WTC11 (cell line): ENCODE measurements around the gene SERPINA6. TPM values are rescaled to one million over a fixed set of nuclear protein-coding genes. Genes with fewer than 3 reads are reported as not detected.

Source experiments
- ATAC-seq: fragments of 200-7000 bp; cut with Tn5 transposase; 2 replicates; pipeline ENCODE4 v1.10.0; 2021; ENCODE audit warnings: mild to moderate bottlenecking, moderate library complexity
- CTCF ChIA-PET: fragments of 300-600 bp; sonication (Branson Sonifier 250); formaldehyde crosslinking; loops from one replicate; lab custom pipeline; 2021; ENCODE audit warnings: antibody characterized with exemption; lab: Charles Lee
- POLR2A ChIA-PET: fragments of 350-600 bp; sonication (Branson Sonifier 250); formaldehyde crosslinking; loops from one replicate; lab custom pipeline; 2021; ENCODE audit warnings: antibody characterized with exemption; lab: Charles Lee
- DNase-seq: peaks from one replicate; pipeline ENCODE4 v3.0.0; 2021; ENCODE audit warnings: low spot score
- H3K27ac Mint-ChIP-seq: 2 replicates; pipeline ENCODE4 v1.8.0; 2021; ENCODE audit warnings: mixed read lengths
- H3K27me3 Mint-ChIP-seq: 2 replicates; pipeline ENCODE4 v1.8.0; 2021; ENCODE audit warnings: low read depth, mild to moderate bottlenecking, moderate library complexity, mixed read lengths
- H3K36me3 Mint-ChIP-seq: 2 replicates; pipeline ENCODE4 v1.8.0; 2021; ENCODE audit warnings: mixed read lengths
- H3K4me1 Mint-ChIP-seq: 2 replicates; pipeline ENCODE4 v1.8.0; 2022; ENCODE audit warnings: mixed read lengths
- H3K4me3 Mint-ChIP-seq: 2 replicates; pipeline ENCODE4 v1.8.0; 2021; ENCODE audit warnings: mild to moderate bottlenecking, moderate library complexity, mixed read lengths
- H3K9me3 Mint-ChIP-seq: 2 replicates; pipeline ENCODE4 v1.8.0; 2021; ENCODE audit warnings: mixed read lengths
- CREB1 ChIP-seq: sonication (generic); formaldehyde crosslinking; IDR thresholded peaks from 2 replicates; pipeline ENCODE4 v1.8.0; 2023; ENCODE audit warnings: mild to moderate bottlenecking, missing genetic modification reagents
- HMGA2 ChIP-seq: fragments of 250-450 bp; sonication (Bioruptor Pico); IDR thresholded peaks from 2 replicates; pipeline ENCODE4 v1.4.0; 2021; ENCODE audit warnings: mild to moderate bottlenecking, moderate library complexity
- MYBL2 ChIP-seq: sonication (generic); formaldehyde crosslinking; IDR thresholded peaks from 2 replicates; pipeline ENCODE4 v1.8.1; 2023; ENCODE audit warnings: mild to moderate bottlenecking, moderate library complexity, missing genetic modification reagents
- total RNA-seq: library from RNA; stranded (reverse); gene quantifications from 3 replicates; pipeline ENCODE4 v1.2.3, GENCODE V29; 2021
- TF ChIP-seq, protein P1 (sequence below): sonication (generic); formaldehyde crosslinking; conservative IDR thresholded peaks from 2 replicates; pipeline ENCODE4 v1.8.1; 2023; ENCODE audit warnings: mild to moderate bottlenecking, low read depth, missing genetic modification reagents, moderate library complexity
- TF ChIP-seq, protein P2 (sequence below): sonication (generic); formaldehyde crosslinking; IDR thresholded peaks from 2 replicates; pipeline ENCODE4 v1.8.1; 2023; ENCODE audit warnings: mild to moderate bottlenecking, missing genetic modification reagents, moderate library complexity
- TF ChIP-seq, protein P3 (sequence below): sonication (generic); formaldehyde crosslinking; IDR thresholded peaks from 2 replicates; pipeline ENCODE4 v1.8.0; 2023; ENCODE audit warnings: mild to moderate bottlenecking, missing genetic modification reagents
- TF ChIP-seq, protein P4 (sequence below): sonication (generic); formaldehyde crosslinking; IDR thresholded peaks from 2 replicates; pipeline ENCODE4 v1.8.1; 2023; ENCODE audit warnings: mild to moderate bottlenecking, missing genetic modification reagents
- TF ChIP-seq, protein P5 (sequence below): fragments of 250-450 bp; sonication (Bioruptor Pico); IDR thresholded peaks from 2 replicates; pipeline ENCODE4 v1.9.0; 2021; ENCODE audit warnings: mild to moderate bottlenecking
- TF ChIP-seq, protein P6 (sequence below): fragments of 250-450 bp; sonication (Bioruptor Pico); IDR thresholded peaks from 2 replicates; pipeline ENCODE4 v1.9.0; 2021; ENCODE audit warnings: moderate library complexity, mild to moderate bottlenecking, inconsistent platforms, borderline replicate concordance

The SERPINA6 gene
- total RNA-seq, 1 experiment from 2014 or later: 0.15 TPM

DNA sequence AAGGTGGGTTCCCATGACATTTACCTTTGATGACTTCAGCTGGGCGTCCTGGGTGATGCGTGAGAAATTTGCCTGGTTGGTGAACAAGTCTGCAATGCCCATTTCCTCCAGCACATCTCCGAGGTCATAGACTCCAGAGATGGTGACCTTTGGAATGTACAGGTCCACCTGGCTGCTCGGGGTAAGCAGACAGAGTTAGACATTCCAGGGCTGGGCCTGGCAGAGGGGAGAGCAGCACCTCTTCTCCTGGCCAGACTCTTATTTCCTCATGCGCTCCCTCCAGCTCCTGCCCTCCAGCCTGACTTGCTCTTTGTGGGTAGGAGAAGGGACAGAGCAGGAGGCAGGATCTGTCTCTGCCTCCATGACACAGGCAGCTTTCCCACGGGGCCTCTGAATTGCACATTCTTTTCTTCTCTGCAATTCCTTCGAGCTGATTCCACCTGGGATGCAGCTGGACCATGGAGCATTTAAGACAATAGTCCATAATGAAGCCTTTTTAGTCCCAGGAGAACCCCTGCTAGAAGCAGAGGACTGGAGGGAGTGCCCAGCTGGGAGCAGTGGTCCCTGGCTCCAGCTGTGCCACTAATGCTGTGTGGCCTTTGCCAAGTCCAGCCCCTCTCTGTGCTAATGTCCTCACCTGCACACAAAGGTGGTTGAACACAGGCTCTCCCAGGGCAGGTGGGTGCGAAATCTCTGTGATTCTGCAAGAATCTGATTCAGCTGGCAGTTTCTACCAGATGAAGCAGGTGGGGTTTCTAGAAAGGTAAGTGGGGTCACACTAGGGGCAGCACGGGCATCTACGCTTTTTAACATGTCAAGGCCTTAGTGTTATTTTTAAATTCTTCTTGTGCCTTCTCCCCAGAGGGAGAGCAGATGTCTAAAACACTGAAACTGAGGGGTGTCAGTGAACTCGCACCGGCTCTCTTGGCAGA, 16.8 kb downstream of the SERPINA6 start (continued):
- TF ChIP-seq, protein P1, sequence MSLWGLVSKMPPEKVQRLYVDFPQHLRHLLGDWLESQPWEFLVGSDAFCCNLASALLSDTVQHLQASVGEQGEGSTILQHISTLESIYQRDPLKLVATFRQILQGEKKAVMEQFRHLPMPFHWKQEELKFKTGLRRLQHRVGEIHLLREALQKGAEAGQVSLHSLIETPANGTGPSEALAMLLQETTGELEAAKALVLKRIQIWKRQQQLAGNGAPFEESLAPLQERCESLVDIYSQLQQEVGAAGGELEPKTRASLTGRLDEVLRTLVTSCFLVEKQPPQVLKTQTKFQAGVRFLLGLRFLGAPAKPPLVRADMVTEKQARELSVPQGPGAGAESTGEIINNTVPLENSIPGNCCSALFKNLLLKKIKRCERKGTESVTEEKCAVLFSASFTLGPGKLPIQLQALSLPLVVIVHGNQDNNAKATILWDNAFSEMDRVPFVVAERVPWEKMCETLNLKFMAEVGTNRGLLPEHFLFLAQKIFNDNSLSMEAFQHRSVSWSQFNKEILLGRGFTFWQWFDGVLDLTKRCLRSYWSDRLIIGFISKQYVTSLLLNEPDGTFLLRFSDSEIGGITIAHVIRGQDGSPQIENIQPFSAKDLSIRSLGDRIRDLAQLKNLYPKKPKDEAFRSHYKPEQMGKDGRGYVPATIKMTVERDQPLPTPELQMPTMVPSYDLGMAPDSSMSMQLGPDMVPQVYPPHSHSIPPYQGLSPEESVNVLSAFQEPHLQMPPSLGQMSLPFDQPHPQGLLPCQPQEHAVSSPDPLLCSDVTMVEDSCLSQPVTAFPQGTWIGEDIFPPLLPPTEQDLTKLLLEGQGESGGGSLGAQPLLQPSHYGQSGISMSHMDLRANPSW (CRISPR knock-in tag): no peak
- TF ChIP-seq, protein P2, sequence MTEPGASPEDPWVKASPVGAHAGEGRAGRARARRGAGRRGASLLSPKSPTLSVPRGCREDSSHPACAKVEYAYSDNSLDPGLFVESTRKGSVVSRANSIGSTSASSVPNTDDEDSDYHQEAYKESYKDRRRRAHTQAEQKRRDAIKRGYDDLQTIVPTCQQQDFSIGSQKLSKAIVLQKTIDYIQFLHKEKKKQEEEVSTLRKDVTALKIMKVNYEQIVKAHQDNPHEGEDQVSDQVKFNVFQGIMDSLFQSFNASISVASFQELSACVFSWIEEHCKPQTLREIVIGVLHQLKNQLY (CRISPR knock-in tag): no peak
- no peak for TF ChIP-seq MYBL2 (CRISPR knock-in tag)
- no peak for TF ChIP-seq HMGA2 (CRISPR knock-in tag)
- TF ChIP-seq, protein P3, sequence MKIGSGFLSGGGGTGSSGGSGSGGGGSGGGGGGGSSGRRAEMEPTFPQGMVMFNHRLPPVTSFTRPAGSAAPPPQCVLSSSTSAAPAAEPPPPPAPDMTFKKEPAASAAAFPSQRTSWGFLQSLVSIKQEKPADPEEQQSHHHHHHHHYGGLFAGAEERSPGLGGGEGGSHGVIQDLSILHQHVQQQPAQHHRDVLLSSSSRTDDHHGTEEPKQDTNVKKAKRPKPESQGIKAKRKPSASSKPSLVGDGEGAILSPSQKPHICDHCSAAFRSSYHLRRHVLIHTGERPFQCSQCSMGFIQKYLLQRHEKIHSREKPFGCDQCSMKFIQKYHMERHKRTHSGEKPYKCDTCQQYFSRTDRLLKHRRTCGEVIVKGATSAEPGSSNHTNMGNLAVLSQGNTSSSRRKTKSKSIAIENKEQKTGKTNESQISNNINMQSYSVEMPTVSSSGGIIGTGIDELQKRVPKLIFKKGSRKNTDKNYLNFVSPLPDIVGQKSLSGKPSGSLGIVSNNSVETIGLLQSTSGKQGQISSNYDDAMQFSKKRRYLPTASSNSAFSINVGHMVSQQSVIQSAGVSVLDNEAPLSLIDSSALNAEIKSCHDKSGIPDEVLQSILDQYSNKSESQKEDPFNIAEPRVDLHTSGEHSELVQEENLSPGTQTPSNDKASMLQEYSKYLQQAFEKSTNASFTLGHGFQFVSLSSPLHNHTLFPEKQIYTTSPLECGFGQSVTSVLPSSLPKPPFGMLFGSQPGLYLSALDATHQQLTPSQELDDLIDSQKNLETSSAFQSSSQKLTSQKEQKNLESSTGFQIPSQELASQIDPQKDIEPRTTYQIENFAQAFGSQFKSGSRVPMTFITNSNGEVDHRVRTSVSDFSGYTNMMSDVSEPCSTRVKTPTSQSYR (CRISPR knock-in tag): no peak
- TF ChIP-seq, protein P4, sequence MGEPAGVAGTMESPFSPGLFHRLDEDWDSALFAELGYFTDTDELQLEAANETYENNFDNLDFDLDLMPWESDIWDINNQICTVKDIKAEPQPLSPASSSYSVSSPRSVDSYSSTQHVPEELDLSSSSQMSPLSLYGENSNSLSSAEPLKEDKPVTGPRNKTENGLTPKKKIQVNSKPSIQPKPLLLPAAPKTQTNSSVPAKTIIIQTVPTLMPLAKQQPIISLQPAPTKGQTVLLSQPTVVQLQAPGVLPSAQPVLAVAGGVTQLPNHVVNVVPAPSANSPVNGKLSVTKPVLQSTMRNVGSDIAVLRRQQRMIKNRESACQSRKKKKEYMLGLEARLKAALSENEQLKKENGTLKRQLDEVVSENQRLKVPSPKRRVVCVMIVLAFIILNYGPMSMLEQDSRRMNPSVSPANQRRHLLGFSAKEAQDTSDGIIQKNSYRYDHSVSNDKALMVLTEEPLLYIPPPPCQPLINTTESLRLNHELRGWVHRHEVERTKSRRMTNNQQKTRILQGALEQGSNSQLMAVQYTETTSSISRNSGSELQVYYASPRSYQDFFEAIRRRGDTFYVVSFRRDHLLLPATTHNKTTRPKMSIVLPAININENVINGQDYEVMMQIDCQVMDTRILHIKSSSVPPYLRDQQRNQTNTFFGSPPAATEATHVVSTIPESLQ (CRISPR knock-in tag): no peak
- TF ChIP-seq, protein P5, sequence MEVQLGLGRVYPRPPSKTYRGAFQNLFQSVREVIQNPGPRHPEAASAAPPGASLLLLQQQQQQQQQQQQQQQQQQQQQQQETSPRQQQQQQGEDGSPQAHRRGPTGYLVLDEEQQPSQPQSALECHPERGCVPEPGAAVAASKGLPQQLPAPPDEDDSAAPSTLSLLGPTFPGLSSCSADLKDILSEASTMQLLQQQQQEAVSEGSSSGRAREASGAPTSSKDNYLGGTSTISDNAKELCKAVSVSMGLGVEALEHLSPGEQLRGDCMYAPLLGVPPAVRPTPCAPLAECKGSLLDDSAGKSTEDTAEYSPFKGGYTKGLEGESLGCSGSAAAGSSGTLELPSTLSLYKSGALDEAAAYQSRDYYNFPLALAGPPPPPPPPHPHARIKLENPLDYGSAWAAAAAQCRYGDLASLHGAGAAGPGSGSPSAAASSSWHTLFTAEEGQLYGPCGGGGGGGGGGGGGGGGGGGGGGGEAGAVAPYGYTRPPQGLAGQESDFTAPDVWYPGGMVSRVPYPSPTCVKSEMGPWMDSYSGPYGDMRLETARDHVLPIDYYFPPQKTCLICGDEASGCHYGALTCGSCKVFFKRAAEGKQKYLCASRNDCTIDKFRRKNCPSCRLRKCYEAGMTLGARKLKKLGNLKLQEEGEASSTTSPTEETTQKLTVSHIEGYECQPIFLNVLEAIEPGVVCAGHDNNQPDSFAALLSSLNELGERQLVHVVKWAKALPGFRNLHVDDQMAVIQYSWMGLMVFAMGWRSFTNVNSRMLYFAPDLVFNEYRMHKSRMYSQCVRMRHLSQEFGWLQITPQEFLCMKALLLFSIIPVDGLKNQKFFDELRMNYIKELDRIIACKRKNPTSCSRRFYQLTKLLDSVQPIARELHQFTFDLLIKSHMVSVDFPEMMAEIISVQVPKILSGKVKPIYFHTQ (CRISPR knock-in tag): no peak

DNA sequence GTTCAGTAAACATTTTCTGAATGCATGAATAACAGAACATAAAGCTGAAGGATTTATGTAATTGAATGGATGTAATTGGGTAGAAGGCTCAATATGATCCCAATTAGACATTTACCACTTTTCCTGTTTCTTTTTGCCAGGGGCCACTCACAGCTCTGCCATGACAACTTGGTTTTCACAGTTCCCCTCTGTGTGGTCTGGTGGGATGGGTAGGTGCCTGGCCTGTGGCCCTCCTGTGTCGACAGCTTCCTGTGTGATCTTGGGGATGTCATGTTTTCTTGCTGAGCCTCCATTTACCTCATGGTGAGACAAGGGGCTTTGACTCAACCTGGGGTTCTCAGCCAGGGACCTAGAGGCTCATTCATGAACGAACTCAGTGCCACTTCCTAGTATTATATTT, 17.5 kb downstream of the SERPINA6 start:
- Mint-ChIP-seq H3K9me3 (peaks cover 24% of the 10 kb centered on the region), H3K4me3 (no peak overlapping the region), H3K27me3 (no peaks in the 10 kb centered on the region; the same call in 1 of the 2 replicates), H3K27ac (no peak overlapping the region), H3K4me1 (no peaks in the 10 kb centered on the region), H3K36me3 (no peaks in the 10 kb centered on the region)
- no peak for DNase-seq
- TF ChIP-seq, protein P6, sequence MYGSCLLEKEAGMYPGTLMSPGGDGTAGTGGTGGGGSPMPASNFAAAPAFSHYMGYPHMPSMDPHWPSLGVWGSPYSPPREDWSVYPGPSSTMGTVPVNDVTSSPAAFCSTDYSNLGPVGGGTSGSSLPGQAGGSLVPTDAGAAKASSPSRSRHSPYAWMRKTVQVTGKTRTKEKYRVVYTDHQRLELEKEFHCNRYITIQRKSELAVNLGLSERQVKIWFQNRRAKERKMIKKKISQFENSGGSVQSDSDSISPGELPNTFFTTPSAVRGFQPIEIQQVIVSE (CRISPR knock-in tag): no peak
- TF ChIP-seq CREB1: no peak
- POLR2A ChIA-PET: no interaction called here
- ATAC-seq: no peak
- CTCF ChIA-PET: interaction anchor here (0.6 to 4.1 kb wide), 6 partner anchors 90 to 369 kb away, joined by 3 to 32 read pairs (median 4); no protein-coding TSS in a partner anchor
